ENCODE data around the gene ISM2.

ISM2 gene

GRCh38 chr14:77485901-77486678, 12.5 kb downstream of the ISM2 start:
- Histone ChIP-seq H3K9me3 (ENCODE audit: control insufficient read depth, low read length) (no peaks in the 10 kb centered on the region), H3K27ac (ENCODE audit: low read depth, low read length, severe bottlenecking) (no peak overlapping the region), H3K36me3 (ENCODE audit: control insufficient read depth, insufficient read depth, low read length) (no peaks in the 10 kb centered on the region), H3K4me3 (ENCODE audit: extremely low read depth, insufficient read depth, low read length, poor library complexity, severe bottlenecking) (no peak overlapping the region), H3K4me1 (ENCODE audit: control insufficient read depth, insufficient read depth, low read length, poor library complexity, severe bottlenecking) (no peaks in the 10 kb centered on the region)
- 94 to 100% methylated on average over 4 to 5 of the region's 7 CpGs for WGBS, 2 experiments (ENCODE audit: insufficient coverage in 2 of 2)

GRCh38 chr14:77485256-77485655, 13.4 kb downstream of the ISM2 start:
- WGBS, 2 experiments (ENCODE audit: insufficient coverage in 2 of 2) = 88 to 94% methylated on average over 3 of the region's 3 CpGs
- no peak overlapping the region for H3K27ac ChIP-seq (ENCODE audit: low read depth, low read length, severe bottlenecking)
- H3K36me3 ChIP-seq (ENCODE audit: control insufficient read depth, insufficient read depth, low read length) = no peaks in the 10 kb centered on the region
- no peaks in the 10 kb centered on the region for H3K9me3 ChIP-seq (ENCODE audit: control insufficient read depth, low read length)
- no peak overlapping the region for H3K4me3 ChIP-seq (ENCODE audit: extremely low read depth, insufficient read depth, low read length, poor library complexity, severe bottlenecking)
- H3K4me1 ChIP-seq (ENCODE audit: control insufficient read depth, insufficient read depth, low read length, poor library complexity, severe bottlenecking) = no peaks in the 10 kb centered on the region

- WGBS, 2 experiments (ENCODE audit: insufficient coverage in 2 of 2) = 86 to 92% methylated on average over 5 to 7 of the region's 8 CpGs
These were observed 16.2 kb downstream of the ISM2 start for GRCh38 chr14:77482422-77482821.

GRCh38 chr14:77478796-77479195, 19.8 kb downstream of the ISM2 start:
- no peaks in the 10 kb centered on the region for H3K36me3 ChIP-seq (ENCODE audit: control insufficient read depth, insufficient read depth, low read length)
- H3K27ac ChIP-seq (ENCODE audit: low read depth, low read length, severe bottlenecking) = no peak overlapping the region
- WGBS, 2 experiments (ENCODE audit: insufficient coverage in 2 of 2) = 67 to 100% methylated on average over 1 of the region's 1 CpG
- no peaks in the 10 kb centered on the region for H3K4me1 ChIP-seq (ENCODE audit: control insufficient read depth, insufficient read depth, low read length, poor library complexity, severe bottlenecking)
- no peaks in the 10 kb centered on the region for H3K9me3 ChIP-seq (ENCODE audit: control insufficient read depth, low read length)
- no peak overlapping the region for H3K4me3 ChIP-seq (ENCODE audit: extremely low read depth, insufficient read depth, low read length, poor library complexity, severe bottlenecking)

More at GRCh38 chr14:77482422-77482821, 16.2 kb downstream of the ISM2 start:
- Histone ChIP-seq H3K36me3 (ENCODE audit: control insufficient read depth, insufficient read depth, low read length) (no peaks in the 10 kb centered on the region), H3K4me3 (ENCODE audit: extremely low read depth, insufficient read depth, low read length, poor library complexity, severe bottlenecking) (no peak overlapping the region), H3K4me1 (ENCODE audit: control insufficient read depth, insufficient read depth, low read length, poor library complexity, severe bottlenecking) (no peaks in the 10 kb centered on the region), H3K9me3 (ENCODE audit: control insufficient read depth, low read length) (no peaks in the 10 kb centered on the region), H3K27ac (ENCODE audit: low read depth, low read length, severe bottlenecking) (no peak overlapping the region)

GRCh38 chr14:77478029-77478428, 20.6 kb downstream of the ISM2 start:
- 92 to 100% methylated on average over 2 to 5 of the region's 5 CpGs for WGBS, 2 experiments (ENCODE audit: insufficient coverage in 2 of 2)
- Histone ChIP-seq H3K9me3 (ENCODE audit: control insufficient read depth, low read length) (no peaks in the 10 kb centered on the region), H3K4me1 (ENCODE audit: control insufficient read depth, insufficient read depth, low read length, poor library complexity, severe bottlenecking) (no peaks in the 10 kb centered on the region), H3K27ac (ENCODE audit: low read depth, low read length, severe bottlenecking) (no peak overlapping the region), H3K4me3 (ENCODE audit: extremely low read depth, insufficient read depth, low read length, poor library complexity, severe bottlenecking) (no peak overlapping the region), H3K36me3 (ENCODE audit: control insufficient read depth, insufficient read depth, low read length) (no peaks in the 10 kb centered on the region)

GRCh38 chr14:77475432-77476115, 23.0 kb downstream of the ISM2 start:
- WGBS, 2 experiments (ENCODE audit: insufficient coverage in 2 of 2) = 92 to 95% methylated on average over 32 to 35 of the region's 35 CpGs
- Histone ChIP-seq H3K36me3 (ENCODE audit: control insufficient read depth, insufficient read depth, low read length) (no peaks in the 10 kb centered on the region), H3K27ac (ENCODE audit: low read depth, low read length, severe bottlenecking) (no peak overlapping the region), H3K9me3 (ENCODE audit: control insufficient read depth, low read length) (no peaks in the 10 kb centered on the region), H3K4me3 (ENCODE audit: extremely low read depth, insufficient read depth, low read length, poor library complexity, severe bottlenecking) (no peak overlapping the region), H3K4me1 (ENCODE audit: control insufficient read depth, insufficient read depth, low read length, poor library complexity, severe bottlenecking) (no peaks in the 10 kb centered on the region)

DNA sequence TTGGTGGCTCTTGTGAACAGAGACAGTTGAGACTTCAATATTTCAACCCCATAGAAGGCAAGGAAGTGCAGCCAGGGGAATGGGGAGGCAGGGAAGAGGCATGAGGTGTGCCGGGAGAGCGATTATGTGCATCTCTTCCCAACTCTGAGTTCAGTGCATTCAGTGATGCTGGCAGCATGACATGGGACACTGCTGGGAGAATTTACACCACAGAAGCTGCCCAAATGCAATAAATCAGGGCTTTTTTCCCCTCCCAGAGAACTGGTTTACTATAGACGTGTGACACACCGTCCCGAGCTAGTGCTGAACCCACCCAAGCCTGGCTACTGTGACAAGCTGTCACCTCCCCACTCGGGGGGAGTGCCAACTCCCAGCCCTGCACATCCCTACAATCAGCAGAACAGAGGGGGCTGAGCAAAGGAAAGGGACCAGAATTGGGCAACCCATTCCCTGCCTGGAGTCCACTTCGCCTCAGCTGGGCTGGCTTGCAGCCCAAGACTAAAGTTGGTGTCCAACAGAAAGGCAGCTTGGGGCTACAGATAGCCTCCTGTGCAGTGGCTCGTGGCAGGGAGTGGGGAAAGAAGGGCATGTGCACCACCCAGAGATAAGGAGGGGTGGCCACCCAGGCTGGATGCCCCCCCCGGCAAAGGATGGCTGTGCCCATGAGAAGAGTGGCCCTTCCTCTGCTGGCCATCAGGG, 24.0 kb downstream of the ISM2 start:
- no peaks in the 10 kb centered on the region for H3K9me3 ChIP-seq (ENCODE audit: control insufficient read depth, low read length)
- no peak overlapping the region for H3K4me3 ChIP-seq (ENCODE audit: extremely low read depth, insufficient read depth, low read length, poor library complexity, severe bottlenecking)
- H3K27ac ChIP-seq (ENCODE audit: low read depth, low read length, severe bottlenecking) = no peak overlapping the region
- WGBS, 2 experiments (ENCODE audit: insufficient coverage in 2 of 2) = 92 to 97% methylated on average over 5 to 6 of the region's 9 CpGs
- no peaks in the 10 kb centered on the region for H3K4me1 ChIP-seq (ENCODE audit: control insufficient read depth, insufficient read depth, low read length, poor library complexity, severe bottlenecking)
- peaks cover 2% of the 10 kb centered on the region for H3K36me3 ChIP-seq (ENCODE audit: control insufficient read depth, insufficient read depth, low read length)

GRCh38 chr14:77473921-77474320, 24.7 kb downstream of the ISM2 start:
- Histone ChIP-seq H3K9me3 (ENCODE audit: control insufficient read depth, low read length) (no peaks in the 10 kb centered on the region), H3K27ac (ENCODE audit: low read depth, low read length, severe bottlenecking) (no peak overlapping the region), H3K4me3 (ENCODE audit: extremely low read depth, insufficient read depth, low read length, poor library complexity, severe bottlenecking) (no peak overlapping the region), H3K4me1 (ENCODE audit: control insufficient read depth, insufficient read depth, low read length, poor library complexity, severe bottlenecking) (no peaks in the 10 kb centered on the region), H3K36me3 (ENCODE audit: control insufficient read depth, insufficient read depth, low read length) (peaks cover 9% of the 10 kb centered on the region)
- WGBS, 2 experiments (ENCODE audit: insufficient coverage in 2 of 2) = 92 to 93% methylated on average over 3 to 4 of the region's 5 CpGs

DNA sequence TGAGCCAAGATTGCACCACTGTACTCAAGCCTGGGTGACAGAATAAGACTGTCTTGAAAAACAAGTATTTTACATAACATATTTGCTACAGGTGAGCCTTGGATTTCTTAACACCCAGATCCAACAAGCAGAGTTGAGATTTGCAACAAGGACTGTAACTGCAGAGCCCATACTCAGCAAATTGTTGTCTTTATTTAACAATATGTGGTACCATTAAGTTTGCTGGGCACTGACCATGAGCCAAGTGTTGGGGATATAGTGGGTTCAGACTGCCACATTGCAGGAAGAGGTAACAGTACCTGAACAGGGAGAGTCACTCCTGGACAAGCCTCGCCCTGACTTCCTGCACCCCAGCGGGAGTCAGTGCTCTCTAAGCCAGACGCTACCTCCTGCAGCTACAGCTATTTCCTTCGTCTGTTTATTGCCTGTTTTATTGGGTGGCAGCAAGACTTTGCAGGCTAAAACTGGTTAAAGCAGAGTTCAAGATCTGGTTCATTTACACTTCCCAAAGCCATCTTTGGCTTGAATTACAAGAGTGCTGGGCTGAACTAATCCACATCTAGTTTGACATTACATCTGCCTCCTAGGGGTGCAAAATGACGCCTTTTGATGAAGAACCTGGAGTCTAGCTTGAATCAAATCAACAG, 28.3 kb downstream of the ISM2 start:
- H3K36me3 ChIP-seq (ENCODE audit: control insufficient read depth, insufficient read depth, low read length) = peaks cover 44% of the 10 kb centered on the region
- no peaks in the 10 kb centered on the region for H3K4me1 ChIP-seq (ENCODE audit: control insufficient read depth, insufficient read depth, low read length, poor library complexity, severe bottlenecking)
- no peak overlapping the region for H3K27ac ChIP-seq (ENCODE audit: low read depth, low read length, severe bottlenecking)
- no peak overlapping the region for H3K4me3 ChIP-seq (ENCODE audit: extremely low read depth, insufficient read depth, low read length, poor library complexity, severe bottlenecking)
- WGBS, 2 experiments (ENCODE audit: insufficient coverage in 2 of 2) = 86 to 92% methylated on average over 3 to 5 of the region's 5 CpGs
- H3K9me3 ChIP-seq (ENCODE audit: control insufficient read depth, low read length) = no peaks in the 10 kb centered on the region

DNA sequence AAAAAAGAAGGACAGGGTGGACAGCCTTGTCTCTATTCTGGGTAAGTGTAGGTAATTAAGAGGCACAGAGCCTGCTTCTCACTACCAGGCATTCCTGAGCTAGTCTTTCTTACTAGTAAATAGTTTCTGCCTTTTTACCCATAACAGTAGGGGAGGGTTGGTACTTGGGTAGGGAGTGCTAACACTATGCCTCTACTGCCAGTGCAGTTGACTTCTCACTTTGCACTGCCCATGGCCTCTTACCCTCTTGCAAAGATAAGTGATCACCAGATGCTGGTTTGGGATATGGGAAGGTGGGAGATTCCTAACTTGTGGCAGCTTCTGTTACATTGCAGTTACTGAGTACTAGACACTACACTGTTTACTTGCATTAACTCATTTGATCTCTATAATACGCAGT, 29.1 kb downstream of the ISM2 start:
- Histone ChIP-seq H3K27ac (ENCODE audit: low read depth, low read length, severe bottlenecking) (no peak overlapping the region), H3K4me3 (ENCODE audit: extremely low read depth, insufficient read depth, low read length, poor library complexity, severe bottlenecking) (no peak overlapping the region), H3K4me1 (ENCODE audit: control insufficient read depth, insufficient read depth, low read length, poor library complexity, severe bottlenecking) (no peaks in the 10 kb centered on the region), H3K36me3 (ENCODE audit: control insufficient read depth, insufficient read depth, low read length) (peaks cover 52% of the 10 kb centered on the region), H3K9me3 (ENCODE audit: control insufficient read depth, low read length) (no peaks in the 10 kb centered on the region)
- WGBS, 2 experiments (ENCODE audit: insufficient coverage in 2 of 2) = no CpG with 5 or more reads among the region's 1 CpG

Data from mesodermal cell (in vitro differentiated cells).